K562 (cell line): Measurements from ENCODE around the gene CRTC3. TPM values are rescaled to one million over a fixed set of nuclear protein-coding genes. Genes with fewer than 3 reads are reported as not detected.

Experiments used
- ARID4B ChIP-seq: sonication (generic); formaldehyde crosslinking; IDR thresholded peaks from 2 replicates; pipeline ENCODE4 v1.8.0; 2022; ENCODE audit warnings: mild to moderate bottlenecking, missing genetic modification reagents
- CXXC5 ChIP-seq: fragments of 250-450 bp; sonication (Bioruptor Pico); IDR thresholded peaks from 2 replicates; pipeline ENCODE4 v1.8.0; 2022; ENCODE audit warnings: inconsistent platforms, mild to moderate bottlenecking, moderate library complexity
- ETV1 ChIP-seq: fragments of 450-650 bp; conservative IDR thresholded peaks from 2 replicates; pipeline ENCODE4 v1.6.1; 2016; ENCODE audit warnings: missing genetic modification characterization, control low read depth, low read depth, missing compliant biosample characterization
- GABPB1 ChIP-seq: sonication (generic); formaldehyde crosslinking; IDR thresholded peaks from 2 replicates; pipeline ENCODE4 v1.8.0; 2022; ENCODE audit warnings: mild to moderate bottlenecking, missing genetic modification reagents
- MECOM ChIP-seq: fragments of 250-450 bp; sonication (Bioruptor Pico); IDR thresholded peaks from 2 replicates; pipeline ENCODE4 v1.8.0; 2022; ENCODE audit warnings: inconsistent platforms
- RFX5 ChIP-seq: IDR thresholded peaks from 2 replicates; pipeline ENCODE4 v1.6.1; 2011; ENCODE audit warnings: low read depth, mild to moderate bottlenecking, improper control_type of control experiment, low read length
- polyA plus RNA-seq, 8 experiments: library from polyadenylated mRNA; depleted of rRNA in 4 of 8; stranded (reverse) in 5 of 8; unstranded in 3 of 8; fragments of >200 nt; fragmentation: Nextera tagmentation in 2 of 8; fragmentation: Illumina TruSeq in 1 of 8; extraction: Ambion mirVana in 2 of 8; extraction: Trizol in 1 of 8; gene quantifications; 2 replicates each; pipeline versions ENCODE4 v1.2.1 to v1.2.3, GENCODE V29; 2011 to 2014; ENCODE audit warnings: inconsistent platforms in 1 of 8, missing spikeins in 1 of 8
- total RNA-seq, 7 experiments: library from RNA; depleted of rRNA in 6 of 7; stranded (reverse); fragments of >200 nt in 6 of 7; fragmentation: Illumina TruSeq in 2 of 7; extraction: Trizol in 2 of 7; gene quantifications; 2 replicates each; pipeline versions ENCODE4 v1.2.1 to v1.2.3, GENCODE V29; 2011 to 2021; ENCODE audit warnings: low replicate concordance in 1 of 7
- TF ChIP-seq, protein P1 (sequence below): fragments of 250-450 bp; sonication (Bioruptor Pico); IDR thresholded peaks from 2 replicates; pipeline ENCODE4 v1.4.0; 2020; ENCODE audit warnings: mild to moderate bottlenecking, moderate library complexity
- TF ChIP-seq, protein P2 (sequence below): fragments of 200-600 bp; sonication (generic); IDR thresholded peaks from one replicate; pipeline ENCODE4 v1.6.1; 2012; ENCODE audit warnings: mild to moderate bottlenecking, low read depth, low read length, inconsistent platforms

The CRTC3 gene
- total and polyA plus RNA-seq, 9 of the 15 experiments (the other 6 are each of a cell fraction or from before 2014, with no cell fraction given): 1.2 to 19.0 (median 11.6) TPM

GRCh38 chr15:90681480-90681879, 151.8 kb downstream of the CRTC3 start (continued):
- TF ChIP-seq, protein P1, sequence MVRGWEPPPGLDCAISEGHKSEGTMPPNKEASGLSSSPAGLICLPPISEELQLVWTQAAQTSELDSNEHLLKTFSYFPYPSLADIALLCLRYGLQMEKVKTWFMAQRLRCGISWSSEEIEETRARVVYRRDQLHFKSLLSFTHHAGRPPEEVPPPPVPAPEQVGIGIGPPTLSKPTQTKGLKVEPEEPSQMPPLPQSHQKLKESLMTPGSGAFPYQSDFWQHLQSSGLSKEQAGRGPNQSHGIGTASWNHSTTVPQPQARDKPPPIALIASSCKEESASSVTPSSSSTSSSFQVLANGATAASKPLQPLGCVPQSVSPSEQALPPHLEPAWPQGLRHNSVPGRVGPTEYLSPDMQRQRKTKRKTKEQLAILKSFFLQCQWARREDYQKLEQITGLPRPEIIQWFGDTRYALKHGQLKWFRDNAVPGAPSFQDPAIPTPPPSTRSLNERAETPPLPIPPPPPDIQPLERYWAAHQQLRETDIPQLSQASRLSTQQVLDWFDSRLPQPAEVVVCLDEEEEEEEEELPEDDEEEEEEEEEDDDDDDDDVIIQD: no peak
- no peak for TF ChIP-seq RFX5
- no peak for TF ChIP-seq ARID4B
- TF ChIP-seq MECOM (CRISPR knock-in tag): no peak
- no peak for TF ChIP-seq ETV1 (tag)
- TF ChIP-seq CXXC5 (CRISPR knock-in tag): no peak
- no peak for TF ChIP-seq GABPB1 (CRISPR knock-in tag)
- TF ChIP-seq, protein P2, sequence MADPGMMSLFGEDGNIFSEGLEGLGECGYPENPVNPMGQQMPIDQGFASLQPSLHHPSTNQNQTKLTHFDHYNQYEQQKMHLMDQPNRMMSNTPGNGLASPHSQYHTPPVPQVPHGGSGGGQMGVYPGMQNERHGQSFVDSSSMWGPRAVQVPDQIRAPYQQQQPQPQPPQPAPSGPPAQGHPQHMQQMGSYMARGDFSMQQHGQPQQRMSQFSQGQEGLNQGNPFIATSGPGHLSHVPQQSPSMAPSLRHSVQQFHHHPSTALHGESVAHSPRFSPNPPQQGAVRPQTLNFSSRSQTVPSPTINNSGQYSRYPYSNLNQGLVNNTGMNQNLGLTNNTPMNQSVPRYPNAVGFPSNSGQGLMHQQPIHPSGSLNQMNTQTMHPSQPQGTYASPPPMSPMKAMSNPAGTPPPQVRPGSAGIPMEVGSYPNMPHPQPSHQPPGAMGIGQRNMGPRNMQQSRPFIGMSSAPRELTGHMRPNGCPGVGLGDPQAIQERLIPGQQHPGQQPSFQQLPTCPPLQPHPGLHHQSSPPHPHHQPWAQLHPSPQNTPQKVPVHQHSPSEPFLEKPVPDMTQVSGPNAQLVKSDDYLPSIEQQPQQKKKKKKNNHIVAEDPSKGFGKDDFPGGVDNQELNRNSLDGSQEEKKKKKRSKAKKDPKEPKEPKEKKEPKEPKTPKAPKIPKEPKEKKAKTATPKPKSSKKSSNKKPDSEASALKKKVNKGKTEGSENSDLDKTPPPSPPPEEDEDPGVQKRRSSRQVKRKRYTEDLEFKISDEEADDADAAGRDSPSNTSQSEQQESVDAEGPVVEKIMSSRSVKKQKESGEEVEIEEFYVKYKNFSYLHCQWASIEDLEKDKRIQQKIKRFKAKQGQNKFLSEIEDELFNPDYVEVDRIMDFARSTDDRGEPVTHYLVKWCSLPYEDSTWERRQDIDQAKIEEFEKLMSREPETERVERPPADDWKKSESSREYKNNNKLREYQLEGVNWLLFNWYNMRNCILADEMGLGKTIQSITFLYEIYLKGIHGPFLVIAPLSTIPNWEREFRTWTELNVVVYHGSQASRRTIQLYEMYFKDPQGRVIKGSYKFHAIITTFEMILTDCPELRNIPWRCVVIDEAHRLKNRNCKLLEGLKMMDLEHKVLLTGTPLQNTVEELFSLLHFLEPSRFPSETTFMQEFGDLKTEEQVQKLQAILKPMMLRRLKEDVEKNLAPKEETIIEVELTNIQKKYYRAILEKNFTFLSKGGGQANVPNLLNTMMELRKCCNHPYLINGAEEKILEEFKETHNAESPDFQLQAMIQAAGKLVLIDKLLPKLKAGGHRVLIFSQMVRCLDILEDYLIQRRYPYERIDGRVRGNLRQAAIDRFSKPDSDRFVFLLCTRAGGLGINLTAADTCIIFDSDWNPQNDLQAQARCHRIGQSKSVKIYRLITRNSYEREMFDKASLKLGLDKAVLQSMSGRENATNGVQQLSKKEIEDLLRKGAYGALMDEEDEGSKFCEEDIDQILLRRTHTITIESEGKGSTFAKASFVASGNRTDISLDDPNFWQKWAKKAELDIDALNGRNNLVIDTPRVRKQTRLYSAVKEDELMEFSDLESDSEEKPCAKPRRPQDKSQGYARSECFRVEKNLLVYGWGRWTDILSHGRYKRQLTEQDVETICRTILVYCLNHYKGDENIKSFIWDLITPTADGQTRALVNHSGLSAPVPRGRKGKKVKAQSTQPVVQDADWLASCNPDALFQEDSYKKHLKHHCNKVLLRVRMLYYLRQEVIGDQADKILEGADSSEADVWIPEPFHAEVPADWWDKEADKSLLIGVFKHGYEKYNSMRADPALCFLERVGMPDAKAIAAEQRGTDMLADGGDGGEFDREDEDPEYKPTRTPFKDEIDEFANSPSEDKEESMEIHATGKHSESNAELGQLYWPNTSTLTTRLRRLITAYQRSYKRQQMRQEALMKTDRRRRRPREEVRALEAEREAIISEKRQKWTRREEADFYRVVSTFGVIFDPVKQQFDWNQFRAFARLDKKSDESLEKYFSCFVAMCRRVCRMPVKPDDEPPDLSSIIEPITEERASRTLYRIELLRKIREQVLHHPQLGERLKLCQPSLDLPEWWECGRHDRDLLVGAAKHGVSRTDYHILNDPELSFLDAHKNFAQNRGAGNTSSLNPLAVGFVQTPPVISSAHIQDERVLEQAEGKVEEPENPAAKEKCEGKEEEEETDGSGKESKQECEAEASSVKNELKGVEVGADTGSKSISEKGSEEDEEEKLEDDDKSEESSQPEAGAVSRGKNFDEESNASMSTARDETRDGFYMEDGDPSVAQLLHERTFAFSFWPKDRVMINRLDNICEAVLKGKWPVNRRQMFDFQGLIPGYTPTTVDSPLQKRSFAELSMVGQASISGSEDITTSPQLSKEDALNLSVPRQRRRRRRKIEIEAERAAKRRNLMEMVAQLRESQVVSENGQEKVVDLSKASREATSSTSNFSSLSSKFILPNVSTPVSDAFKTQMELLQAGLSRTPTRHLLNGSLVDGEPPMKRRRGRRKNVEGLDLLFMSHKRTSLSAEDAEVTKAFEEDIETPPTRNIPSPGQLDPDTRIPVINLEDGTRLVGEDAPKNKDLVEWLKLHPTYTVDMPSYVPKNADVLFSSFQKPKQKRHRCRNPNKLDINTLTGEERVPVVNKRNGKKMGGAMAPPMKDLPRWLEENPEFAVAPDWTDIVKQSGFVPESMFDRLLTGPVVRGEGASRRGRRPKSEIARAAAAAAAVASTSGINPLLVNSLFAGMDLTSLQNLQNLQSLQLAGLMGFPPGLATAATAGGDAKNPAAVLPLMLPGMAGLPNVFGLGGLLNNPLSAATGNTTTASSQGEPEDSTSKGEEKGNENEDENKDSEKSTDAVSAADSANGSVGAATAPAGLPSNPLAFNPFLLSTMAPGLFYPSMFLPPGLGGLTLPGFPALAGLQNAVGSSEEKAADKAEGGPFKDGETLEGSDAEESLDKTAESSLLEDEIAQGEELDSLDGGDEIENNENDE: no peak
